Suprapubic skin (tissue), 4 donors: ENCODE measurements around the gene CSF1R.

ENCODE experiments used
- CTCF ChIP-seq, 2 donors: fragments of 200-600 bp in 1 of 2; fragments of 450-650 bp in 1 of 2; sonication (generic) in 1 of 2; IDR thresholded peaks; one replicate each; pipeline ENCODE4 v1.5.1; 2016 to 2019; ENCODE audit warnings: antibody characterized with exemption in 2 of 2, mild to moderate bottlenecking in 1 of 2, moderate library complexity in 1 of 2
- EP300 ChIP-seq: sonication (generic); formaldehyde crosslinking; IDR thresholded peaks from one replicate; pipeline ENCODE4 v1.6.1; 2017; ENCODE audit warnings: antibody characterized with exemption
- POLR2AphosphoS5 ChIP-seq, 3 donors: sonication (generic); formaldehyde crosslinking; IDR thresholded peaks; one replicate each; pipeline ENCODE4 v1.6.1; 2017; ENCODE audit warnings: antibody characterized with exemption in 3 of 3

- TF ChIP-seq CTCF (IDR thresholded peaks at IDR 0.05) (no peak), POLR2AphosphoS5 (IDR thresholded peaks at IDR 0.05) (no peak), EP300 (no peak)
These were observed 66.1 kb downstream of the CSF1R start for GRCh38 chr5:150020249-150020648.
